GM18868 (cell line): ENCODE results near the gene HCLS1.
"Not testable (repeated sequence)": the region's sequence is repeated elsewhere in the genome, so short reads cannot be mapped to it uniquely, and the experiment has no call there.

Experiments used
- ATAC-seq: cut with Tn5 transposase; IDR thresholded peaks from one replicate; pipeline ENCODE4 v1.9.1; 2021; ENCODE audit warnings: mild to moderate bottlenecking, moderate library complexity; ENCODE audit not compliant: unreplicated experiment

The HCLS1 gene

DNA sequence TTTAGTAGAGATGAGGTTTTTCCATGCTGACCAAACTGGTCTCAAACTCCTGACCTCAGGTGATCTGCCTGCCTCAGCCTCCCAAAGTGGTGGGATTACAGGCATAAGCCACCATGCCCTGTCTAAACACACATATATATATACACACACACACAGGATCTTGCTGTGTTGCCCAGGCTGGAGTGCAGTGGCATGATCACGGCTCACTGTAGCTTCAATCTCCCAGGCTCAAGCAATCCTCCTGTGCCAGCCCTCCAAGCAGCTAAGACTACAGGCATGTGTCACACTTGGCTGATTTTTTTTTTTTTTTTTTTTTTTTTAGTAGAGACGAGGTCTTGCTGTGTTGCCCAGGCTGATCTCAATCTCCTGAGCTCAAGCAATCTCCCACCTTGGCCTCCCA lies 60.8 kb downstream of the HCLS1 start:
- not testable (repeated sequence) for ATAC-seq

GRCh38 chr3:121598564-121598963 lies 62.1 kb downstream of the HCLS1 start:
- ATAC-seq: no peak

DNA sequence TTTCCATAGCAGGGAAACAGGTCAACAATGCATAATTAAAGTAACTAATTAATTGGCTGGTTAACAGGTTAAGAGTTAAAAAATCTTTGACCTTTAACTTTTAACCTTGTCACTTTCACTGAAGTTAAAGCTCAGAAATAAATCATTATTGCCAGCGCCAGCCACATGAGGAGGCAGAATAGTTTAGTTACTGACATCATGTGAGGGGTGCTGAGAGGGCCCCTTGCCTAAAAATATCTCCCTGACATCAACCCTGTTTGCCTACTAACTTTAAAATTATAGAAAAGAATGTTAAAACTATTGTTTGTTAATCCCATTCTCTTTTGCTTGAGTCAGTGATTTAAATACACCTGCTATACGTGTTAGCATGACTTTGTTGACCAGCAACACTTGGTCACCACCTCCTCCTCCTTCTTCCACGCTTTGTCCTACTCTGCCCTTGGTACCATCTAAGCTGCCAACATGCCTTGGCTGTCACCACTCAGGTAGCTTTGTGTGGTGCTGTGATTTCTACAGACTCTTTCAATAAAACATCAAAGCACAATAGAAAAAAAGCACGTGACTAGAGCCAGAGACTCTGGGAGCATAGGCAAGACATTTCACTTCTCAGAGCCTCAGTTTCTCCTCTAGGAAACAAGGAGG lies 64.8 kb downstream of the HCLS1 start:
- ATAC-seq: no peak

DNA sequence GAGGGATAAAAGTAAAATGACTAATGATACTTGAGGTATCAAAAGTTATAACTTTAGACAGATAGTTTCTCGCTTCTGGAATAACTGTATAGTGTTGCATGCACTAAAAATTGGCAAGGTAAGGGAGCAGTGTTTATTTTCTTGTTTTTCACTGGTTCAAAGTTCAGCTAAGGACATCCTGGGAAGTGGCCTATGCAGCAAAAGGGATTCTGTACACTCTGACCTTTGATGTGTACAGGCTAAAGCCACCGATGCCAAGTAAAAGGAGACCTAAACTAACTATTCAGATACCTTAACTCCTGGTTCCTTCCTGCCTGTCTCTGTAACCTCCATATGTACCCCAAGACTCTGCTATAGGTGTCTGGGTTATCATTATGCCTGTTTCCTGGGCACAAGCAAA lies 65.9 kb downstream of the HCLS1 start:
- ATAC-seq: no peak

- not testable (repeated sequence) for ATAC-seq
Measured at GRCh38 chr3:121593806-121594205, 66.9 kb downstream of the HCLS1 start.

GRCh38 chr3:121592856-121593702 lies 67.6 kb downstream of the HCLS1 start, which contains the start of gene FBXO40:
Gene FBXO40, plus strand, starts transcription at chr3:121593379. Its CDS starts 27,197 bp downstream, at chr3:121620576.
- ATAC-seq: peak; percentile 53

GRCh38 chr3:121584418-121584817 lies 76.3 kb downstream of the HCLS1 start:
- ATAC-seq: no peak

GRCh38 chr3:121581691-121582090 lies 79.0 kb downstream of the HCLS1 start:
- no peak for ATAC-seq
